Measurements from ENCODE around the gene ALPL.

DNA sequence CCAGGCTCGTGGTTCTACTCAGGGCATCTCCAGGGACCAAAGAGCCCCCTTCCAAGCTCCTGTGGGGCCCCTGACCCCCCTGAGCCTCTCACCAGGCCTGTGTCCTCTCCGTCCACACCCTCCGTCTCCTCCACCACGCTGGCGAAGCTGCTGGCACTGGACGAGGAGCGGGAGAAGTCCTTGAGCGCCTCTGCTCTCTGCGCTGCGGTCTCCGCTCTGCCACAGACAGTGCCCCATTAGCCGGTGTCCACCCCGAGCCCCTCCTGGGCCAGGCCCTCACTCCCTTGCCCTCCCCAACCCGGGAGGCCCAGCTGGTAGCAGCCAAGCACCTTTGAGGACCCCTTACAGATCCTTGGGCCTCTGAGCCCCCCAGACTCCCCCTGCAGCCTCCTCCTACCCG lies 90.2 kb downstream of the ALPL start:
- TF ChIP-seq, protein P1, sequence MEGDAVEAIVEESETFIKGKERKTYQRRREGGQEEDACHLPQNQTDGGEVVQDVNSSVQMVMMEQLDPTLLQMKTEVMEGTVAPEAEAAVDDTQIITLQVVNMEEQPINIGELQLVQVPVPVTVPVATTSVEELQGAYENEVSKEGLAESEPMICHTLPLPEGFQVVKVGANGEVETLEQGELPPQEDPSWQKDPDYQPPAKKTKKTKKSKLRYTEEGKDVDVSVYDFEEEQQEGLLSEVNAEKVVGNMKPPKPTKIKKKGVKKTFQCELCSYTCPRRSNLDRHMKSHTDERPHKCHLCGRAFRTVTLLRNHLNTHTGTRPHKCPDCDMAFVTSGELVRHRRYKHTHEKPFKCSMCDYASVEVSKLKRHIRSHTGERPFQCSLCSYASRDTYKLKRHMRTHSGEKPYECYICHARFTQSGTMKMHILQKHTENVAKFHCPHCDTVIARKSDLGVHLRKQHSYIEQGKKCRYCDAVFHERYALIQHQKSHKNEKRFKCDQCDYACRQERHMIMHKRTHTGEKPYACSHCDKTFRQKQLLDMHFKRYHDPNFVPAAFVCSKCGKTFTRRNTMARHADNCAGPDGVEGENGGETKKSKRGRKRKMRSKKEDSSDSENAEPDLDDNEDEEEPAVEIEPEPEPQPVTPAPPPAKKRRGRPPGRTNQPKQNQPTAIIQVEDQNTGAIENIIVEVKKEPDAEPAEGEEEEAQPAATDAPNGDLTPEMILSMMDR (IDR thresholded peaks at IDR 0.05) = no peak
- TF ChIP-seq, protein P2, sequence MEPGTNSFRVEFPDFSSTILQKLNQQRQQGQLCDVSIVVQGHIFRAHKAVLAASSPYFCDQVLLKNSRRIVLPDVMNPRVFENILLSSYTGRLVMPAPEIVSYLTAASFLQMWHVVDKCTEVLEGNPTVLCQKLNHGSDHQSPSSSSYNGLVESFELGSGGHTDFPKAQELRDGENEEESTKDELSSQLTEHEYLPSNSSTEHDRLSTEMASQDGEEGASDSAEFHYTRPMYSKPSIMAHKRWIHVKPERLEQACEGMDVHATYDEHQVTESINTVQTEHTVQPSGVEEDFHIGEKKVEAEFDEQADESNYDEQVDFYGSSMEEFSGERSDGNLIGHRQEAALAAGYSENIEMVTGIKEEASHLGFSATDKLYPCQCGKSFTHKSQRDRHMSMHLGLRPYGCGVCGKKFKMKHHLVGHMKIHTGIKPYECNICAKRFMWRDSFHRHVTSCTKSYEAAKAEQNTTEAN (CRISPR knock-in tag; IDR thresholded peaks at IDR 0.05) = no peak
- TF ChIP-seq, protein P3, sequence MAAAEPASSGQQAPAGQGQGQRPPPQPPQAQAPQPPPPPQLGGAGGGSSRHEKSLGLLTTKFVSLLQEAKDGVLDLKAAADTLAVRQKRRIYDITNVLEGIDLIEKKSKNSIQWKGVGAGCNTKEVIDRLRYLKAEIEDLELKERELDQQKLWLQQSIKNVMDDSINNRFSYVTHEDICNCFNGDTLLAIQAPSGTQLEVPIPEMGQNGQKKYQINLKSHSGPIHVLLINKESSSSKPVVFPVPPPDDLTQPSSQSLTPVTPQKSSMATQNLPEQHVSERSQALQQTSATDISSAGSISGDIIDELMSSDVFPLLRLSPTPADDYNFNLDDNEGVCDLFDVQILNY (CRISPR knock-in tag; IDR thresholded peaks at IDR 0.05) = no peak
- TF ChIP-seq, protein P4, sequence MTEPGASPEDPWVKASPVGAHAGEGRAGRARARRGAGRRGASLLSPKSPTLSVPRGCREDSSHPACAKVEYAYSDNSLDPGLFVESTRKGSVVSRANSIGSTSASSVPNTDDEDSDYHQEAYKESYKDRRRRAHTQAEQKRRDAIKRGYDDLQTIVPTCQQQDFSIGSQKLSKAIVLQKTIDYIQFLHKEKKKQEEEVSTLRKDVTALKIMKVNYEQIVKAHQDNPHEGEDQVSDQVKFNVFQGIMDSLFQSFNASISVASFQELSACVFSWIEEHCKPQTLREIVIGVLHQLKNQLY (CRISPR knock-in tag; IDR thresholded peaks at IDR 0.05) = no peak
- TF ChIP-seq SMAD3 (CRISPR knock-in tag; IDR thresholded peaks at IDR 0.05; ENCODE audit: borderline replicate concordance) = no peak
- TF ChIP-seq MYBL2 (CRISPR knock-in tag; IDR thresholded peaks at IDR 0.05) = no peak
- TF ChIP-seq, protein P5, sequence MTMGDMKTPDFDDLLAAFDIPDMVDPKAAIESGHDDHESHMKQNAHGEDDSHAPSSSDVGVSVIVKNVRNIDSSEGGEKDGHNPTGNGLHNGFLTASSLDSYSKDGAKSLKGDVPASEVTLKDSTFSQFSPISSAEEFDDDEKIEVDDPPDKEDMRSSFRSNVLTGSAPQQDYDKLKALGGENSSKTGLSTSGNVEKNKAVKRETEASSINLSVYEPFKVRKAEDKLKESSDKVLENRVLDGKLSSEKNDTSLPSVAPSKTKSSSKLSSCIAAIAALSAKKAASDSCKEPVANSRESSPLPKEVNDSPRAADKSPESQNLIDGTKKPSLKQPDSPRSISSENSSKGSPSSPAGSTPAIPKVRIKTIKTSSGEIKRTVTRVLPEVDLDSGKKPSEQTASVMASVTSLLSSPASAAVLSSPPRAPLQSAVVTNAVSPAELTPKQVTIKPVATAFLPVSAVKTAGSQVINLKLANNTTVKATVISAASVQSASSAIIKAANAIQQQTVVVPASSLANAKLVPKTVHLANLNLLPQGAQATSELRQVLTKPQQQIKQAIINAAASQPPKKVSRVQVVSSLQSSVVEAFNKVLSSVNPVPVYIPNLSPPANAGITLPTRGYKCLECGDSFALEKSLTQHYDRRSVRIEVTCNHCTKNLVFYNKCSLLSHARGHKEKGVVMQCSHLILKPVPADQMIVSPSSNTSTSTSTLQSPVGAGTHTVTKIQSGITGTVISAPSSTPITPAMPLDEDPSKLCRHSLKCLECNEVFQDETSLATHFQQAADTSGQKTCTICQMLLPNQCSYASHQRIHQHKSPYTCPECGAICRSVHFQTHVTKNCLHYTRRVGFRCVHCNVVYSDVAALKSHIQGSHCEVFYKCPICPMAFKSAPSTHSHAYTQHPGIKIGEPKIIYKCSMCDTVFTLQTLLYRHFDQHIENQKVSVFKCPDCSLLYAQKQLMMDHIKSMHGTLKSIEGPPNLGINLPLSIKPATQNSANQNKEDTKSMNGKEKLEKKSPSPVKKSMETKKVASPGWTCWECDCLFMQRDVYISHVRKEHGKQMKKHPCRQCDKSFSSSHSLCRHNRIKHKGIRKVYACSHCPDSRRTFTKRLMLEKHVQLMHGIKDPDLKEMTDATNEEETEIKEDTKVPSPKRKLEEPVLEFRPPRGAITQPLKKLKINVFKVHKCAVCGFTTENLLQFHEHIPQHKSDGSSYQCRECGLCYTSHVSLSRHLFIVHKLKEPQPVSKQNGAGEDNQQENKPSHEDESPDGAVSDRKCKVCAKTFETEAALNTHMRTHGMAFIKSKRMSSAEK (CRISPR knock-in tag; IDR thresholded peaks at IDR 0.05; ENCODE audit: borderline replicate concordance) = no peak
- no peak for TF ChIP-seq EMX1 (CRISPR knock-in tag; IDR thresholded peaks at IDR 0.05)
- TF ChIP-seq, protein P6, sequence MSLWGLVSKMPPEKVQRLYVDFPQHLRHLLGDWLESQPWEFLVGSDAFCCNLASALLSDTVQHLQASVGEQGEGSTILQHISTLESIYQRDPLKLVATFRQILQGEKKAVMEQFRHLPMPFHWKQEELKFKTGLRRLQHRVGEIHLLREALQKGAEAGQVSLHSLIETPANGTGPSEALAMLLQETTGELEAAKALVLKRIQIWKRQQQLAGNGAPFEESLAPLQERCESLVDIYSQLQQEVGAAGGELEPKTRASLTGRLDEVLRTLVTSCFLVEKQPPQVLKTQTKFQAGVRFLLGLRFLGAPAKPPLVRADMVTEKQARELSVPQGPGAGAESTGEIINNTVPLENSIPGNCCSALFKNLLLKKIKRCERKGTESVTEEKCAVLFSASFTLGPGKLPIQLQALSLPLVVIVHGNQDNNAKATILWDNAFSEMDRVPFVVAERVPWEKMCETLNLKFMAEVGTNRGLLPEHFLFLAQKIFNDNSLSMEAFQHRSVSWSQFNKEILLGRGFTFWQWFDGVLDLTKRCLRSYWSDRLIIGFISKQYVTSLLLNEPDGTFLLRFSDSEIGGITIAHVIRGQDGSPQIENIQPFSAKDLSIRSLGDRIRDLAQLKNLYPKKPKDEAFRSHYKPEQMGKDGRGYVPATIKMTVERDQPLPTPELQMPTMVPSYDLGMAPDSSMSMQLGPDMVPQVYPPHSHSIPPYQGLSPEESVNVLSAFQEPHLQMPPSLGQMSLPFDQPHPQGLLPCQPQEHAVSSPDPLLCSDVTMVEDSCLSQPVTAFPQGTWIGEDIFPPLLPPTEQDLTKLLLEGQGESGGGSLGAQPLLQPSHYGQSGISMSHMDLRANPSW (CRISPR knock-in tag; conservative IDR thresholded peaks at IDR 0.05; ENCODE audit: low read depth) = no peak
- TF ChIP-seq, protein P7, sequence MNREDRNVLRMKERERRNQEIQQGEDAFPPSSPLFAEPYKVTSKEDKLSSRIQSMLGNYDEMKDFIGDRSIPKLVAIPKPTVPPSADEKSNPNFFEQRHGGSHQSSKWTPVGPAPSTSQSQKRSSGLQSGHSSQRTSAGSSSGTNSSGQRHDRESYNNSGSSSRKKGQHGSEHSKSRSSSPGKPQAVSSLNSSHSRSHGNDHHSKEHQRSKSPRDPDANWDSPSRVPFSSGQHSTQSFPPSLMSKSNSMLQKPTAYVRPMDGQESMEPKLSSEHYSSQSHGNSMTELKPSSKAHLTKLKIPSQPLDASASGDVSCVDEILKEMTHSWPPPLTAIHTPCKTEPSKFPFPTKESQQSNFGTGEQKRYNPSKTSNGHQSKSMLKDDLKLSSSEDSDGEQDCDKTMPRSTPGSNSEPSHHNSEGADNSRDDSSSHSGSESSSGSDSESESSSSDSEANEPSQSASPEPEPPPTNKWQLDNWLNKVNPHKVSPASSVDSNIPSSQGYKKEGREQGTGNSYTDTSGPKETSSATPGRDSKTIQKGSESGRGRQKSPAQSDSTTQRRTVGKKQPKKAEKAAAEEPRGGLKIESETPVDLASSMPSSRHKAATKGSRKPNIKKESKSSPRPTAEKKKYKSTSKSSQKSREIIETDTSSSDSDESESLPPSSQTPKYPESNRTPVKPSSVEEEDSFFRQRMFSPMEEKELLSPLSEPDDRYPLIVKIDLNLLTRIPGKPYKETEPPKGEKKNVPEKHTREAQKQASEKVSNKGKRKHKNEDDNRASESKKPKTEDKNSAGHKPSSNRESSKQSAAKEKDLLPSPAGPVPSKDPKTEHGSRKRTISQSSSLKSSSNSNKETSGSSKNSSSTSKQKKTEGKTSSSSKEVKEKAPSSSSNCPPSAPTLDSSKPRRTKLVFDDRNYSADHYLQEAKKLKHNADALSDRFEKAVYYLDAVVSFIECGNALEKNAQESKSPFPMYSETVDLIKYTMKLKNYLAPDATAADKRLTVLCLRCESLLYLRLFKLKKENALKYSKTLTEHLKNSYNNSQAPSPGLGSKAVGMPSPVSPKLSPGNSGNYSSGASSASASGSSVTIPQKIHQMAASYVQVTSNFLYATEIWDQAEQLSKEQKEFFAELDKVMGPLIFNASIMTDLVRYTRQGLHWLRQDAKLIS (CRISPR knock-in tag; IDR thresholded peaks at IDR 0.05; ENCODE audit: borderline replicate concordance) = no peak
- no peak for TF ChIP-seq CREB1 (CRISPR knock-in tag; IDR thresholded peaks at IDR 0.05)
